ENCODE measurements around the gene C13orf46.
"Not testable (repeated sequence)": the region's sequence is repeated elsewhere in the genome, so short reads cannot be mapped to it uniquely, and the experiment has no call there.

Gene C13orf46

GRCh38 chr13:113973218-113974164 is at the start of gene C13orf46:
Gene C13orf46, minus strand, starts transcription at chr13:113974076. Its CDS starts 79 bp downstream, at chr13:113973997.
- no peak for DNase-seq

GRCh38 chr13:114022876-114023275 is 49.0 kb upstream of the C13orf46 start:
- DNase-seq: no peak

GRCh38 chr13:114022309-114022669 is 48.4 kb upstream of the C13orf46 start:
- DNase-seq: no peak

- no peak for DNase-seq
Observed at GRCh38 chr13:114021464-114022308, 47.8 kb upstream of the C13orf46 start.

- no peak for DNase-seq
Observed at GRCh38 chr13:114020750-114021463, 47.0 kb upstream of the C13orf46 start.

GRCh38 chr13:114020134-114020533 is 46.3 kb upstream of the C13orf46 start:
- not testable (repeated sequence) for DNase-seq

GRCh38 chr13:114019367-114019766 is 45.5 kb upstream of the C13orf46 start:
- no peak for DNase-seq

- DNase-seq: no peak
Observed at GRCh38 chr13:114018461-114019055, 44.7 kb upstream of the C13orf46 start.

- no peak for DNase-seq
Observed at GRCh38 chr13:114017966-114018365, 44.1 kb upstream of the C13orf46 start.

- no peak for DNase-seq
Observed at GRCh38 chr13:114017028-114017630, 43.3 kb upstream of the C13orf46 start.

GRCh38 chr13:114016321-114017027 is 42.6 kb upstream of the C13orf46 start:
- DNase-seq: no peak

GRCh38 chr13:114015969-114016295 is 42.1 kb upstream of the C13orf46 start:
- no peak for DNase-seq

- no peak for DNase-seq
Observed at GRCh38 chr13:114015111-114015968, 41.5 kb upstream of the C13orf46 start.

- DNase-seq: no peak
Observed at GRCh38 chr13:114013952-114014629, 40.2 kb upstream of the C13orf46 start.

- no peak for DNase-seq
Observed at GRCh38 chr13:114013336-114013735, 39.5 kb upstream of the C13orf46 start.

GRCh38 chr13:114012921-114013320 is 39.0 kb upstream of the C13orf46 start:
- DNase-seq: no peak

- DNase-seq: no peak
Observed at GRCh38 chr13:114012141-114012540, 38.3 kb upstream of the C13orf46 start.

GRCh38 chr13:114011226-114011625 is 37.4 kb upstream of the C13orf46 start:
- no peak for DNase-seq

- no peak for DNase-seq
Observed at GRCh38 chr13:114010401-114011101, 36.7 kb upstream of the C13orf46 start.

Measured in right forelimb (tissue), 1 donor.